HepG2 (cell line): ENCODE data around the gene EYA2. TPM values are rescaled to one million over a fixed set of nuclear protein-coding genes. Genes with fewer than 3 reads are reported as not detected.

Source experiments
- ATAC-seq: fragments of 200-7000 bp; cut with Tn5 transposase; 3 replicates; pipeline ENCODE4 v1.9.1; 2020; ENCODE audit warnings: mild to moderate bottlenecking, moderate library complexity
- BruUV-seq: library from RNA; stranded (reverse); fragments of 400-500 nt; replicated peaks from 2 replicates; lab custom pipeline; 2021; lab: Mats Ljungman, UMichigan
- CTCF ChIA-PET: fragments of 300-600 bp; formaldehyde crosslinking; extraction: SDS; loops from one replicate; lab custom pipeline; 2021; ENCODE audit warnings: low total read pairs, inconsistent platforms, low intra/inter-chr PET ratio; lab: Yijun Ruan, JAX
- POLR2A ChIA-PET: fragments of 350-600 bp; sonication (Branson Sonifier 250); formaldehyde crosslinking; loops from one replicate; lab custom pipeline; 2020; ENCODE audit warnings: antibody characterized with exemption, inconsistent platforms; lab: Yijun Ruan, JAX
- DNase-seq: peaks from one replicate; pipeline ENCODE4 v3.0.0-alpha.2; 2015; ENCODE audit warnings: low spot score
- FAIRE-seq: peaks from 3 replicates; lab custom pipeline; 2011; peaks lifted over from hg19 to GRCh38; lab: Jason Lieb, UNC
- H2AFZ ChIP-seq: one replicate; pipeline ENCODE4 v1.6.1; 2011; ENCODE audit warnings: low read length, inconsistent platforms
- H3K27ac ChIP-seq: fragments of 300-600 bp; 3 replicates; pipeline ENCODE4 v1.8.0; 2011; ENCODE audit warnings: mixed run types, mild to moderate bottlenecking, mixed read lengths, low read length, inconsistent platforms; ENCODE audit not compliant: insufficient read depth; ENCODE audit errors: extremely low read length
- H3K27me3 ChIP-seq, 2 experiments: fragments of 200-600 bp in 1 of 2; 2 replicates in 1 of 2; 3 replicates in 1 of 2; pipeline versions ENCODE4 v1.6.0 to v1.8.0; 2011; ENCODE audit warnings: low read length in 2 of 2, mild to moderate bottlenecking in 2 of 2, moderate library complexity in 2 of 2, inconsistent platforms in 1 of 2; ENCODE audit not compliant: insufficient read depth in 2 of 2, control insufficient read depth in 1 of 2
- H3K36me3 ChIP-seq, 2 experiments: fragments of 200-600 bp in 1 of 2; replicated peaks in 1 of 2; 2 replicates in 1 of 2; 3 replicates in 1 of 2; pipeline versions ENCODE4 v1.5.1 to v1.8.0; 2011; ENCODE audit warnings: low read length in 2 of 2, inconsistent platforms in 1 of 2; ENCODE audit not compliant: insufficient read depth in 2 of 2, control insufficient read depth in 1 of 2
- H3K4me1 ChIP-seq: 2 replicates; pipeline ENCODE4 v1.5.1; 2012; ENCODE audit warnings: low read length, inconsistent platforms; ENCODE audit not compliant: insufficient read depth
- H3K4me2 ChIP-seq: 2 replicates; pipeline ENCODE4 v1.6.0; 2011; ENCODE audit warnings: low read depth, low read length, inconsistent platforms
- H3K4me3 ChIP-seq, 3 experiments: fragments of 200-600 bp in 1 of 3; sonication (generic), shearing (Covaris generic) in 1 of 3; replicated peaks in 1 of 3; 2 replicates each; pipeline ENCODE4 v1.5.1; 2011 to 2016; ENCODE audit warnings: low read length in 3 of 3, inconsistent platforms in 2 of 3, low read depth in 2 of 3, mild to moderate bottlenecking in 2 of 3, control low read depth in 1 of 3, mixed read lengths in 1 of 3; ENCODE audit not compliant: insufficient read depth in 1 of 3
- H3K79me2 ChIP-seq: one replicate; pipeline ENCODE4 v1.6.1; 2011; ENCODE audit warnings: low read length, inconsistent platforms; ENCODE audit not compliant: insufficient read depth
- H3K9ac ChIP-seq: 2 replicates; pipeline ENCODE4 v1.6.0; 2011; ENCODE audit warnings: mild to moderate bottlenecking, low read depth, low read length, inconsistent platforms; ENCODE audit not compliant: insufficient read depth
- H3K9me3 ChIP-seq: 2 replicates; pipeline ENCODE4 v1.5.1; 2012; ENCODE audit warnings: mild to moderate bottlenecking, low read length
- H4K20me1 ChIP-seq: 2 replicates; pipeline ENCODE4 v1.6.0; 2011; ENCODE audit warnings: inconsistent platforms, mild to moderate bottlenecking, low read length, moderate library complexity; ENCODE audit not compliant: insufficient read depth
- NR2C2 ChIP-seq: sonication (generic); formaldehyde crosslinking; IDR thresholded peaks from 2 replicates; pipeline ENCODE4 v1.4.0; 2020; ENCODE audit warnings: missing genetic modification reagents, mild to moderate bottlenecking, moderate library complexity, borderline replicate concordance
- NR2F1 ChIP-seq, 2 experiments: fragments of 450-650 bp in 1 of 2; formaldehyde crosslinking in 1 of 2; IDR thresholded peaks; 2 replicates each; pipeline versions ENCODE4 v1.5.0 to v1.6.1; 2016 to 2020; ENCODE audit warnings: mild to moderate bottlenecking in 1 of 2, missing compliant biosample characterization in 1 of 2, missing genetic modification reagents in 1 of 2, moderate library complexity in 1 of 2
- PLRG1 ChIP-seq: fragments of 450-650 bp; conservative IDR thresholded peaks from 2 replicates; pipeline ENCODE4 v1.6.1; 2016
- POLR2AphosphoS5 ChIP-seq: IDR thresholded peaks from 2 replicates; pipeline ENCODE4 v1.6.1; 2012; ENCODE audit warnings: low read depth, low read length
- RBM39 ChIP-seq: fragments of 200-400 bp; formaldehyde crosslinking; IDR thresholded peaks from one replicate; pipeline ENCODE4 v1.6.1; 2018; ENCODE audit warnings: antibody characterized with exemption, mild to moderate bottlenecking, low read depth, low read length; ENCODE audit not compliant: poor library complexity, severe bottlenecking
- RXRA ChIP-seq: sonication (generic); formaldehyde crosslinking; IDR thresholded peaks from 2 replicates; pipeline ENCODE4 v1.5.1; 2020; ENCODE audit warnings: missing genetic modification reagents
- TCF7 ChIP-seq: sonication (generic); IDR thresholded peaks from 2 replicates; pipeline ENCODE4 v1.6.1; 2016; ENCODE audit warnings: antibody characterized with exemption, low read depth
- ZBTB21 ChIP-seq: sonication (generic); formaldehyde crosslinking; IDR thresholded peaks from 2 replicates; pipeline ENCODE4 v1.4.0; 2020; ENCODE audit warnings: missing genetic modification reagents
- ZBTB46 ChIP-seq: sonication (generic); formaldehyde crosslinking; IDR thresholded peaks from 2 replicates; pipeline ENCODE4 v1.4.0; 2020; ENCODE audit warnings: mild to moderate bottlenecking, missing genetic modification reagents, borderline replicate concordance
- ZC3H13 ChIP-seq: sonication (generic); formaldehyde crosslinking; IDR thresholded peaks from 2 replicates; pipeline ENCODE4 v1.8.1; 2023; ENCODE audit warnings: mild to moderate bottlenecking, missing genetic modification reagents, moderate library complexity
- ZMYM4 ChIP-seq: sonication (generic); formaldehyde crosslinking; IDR thresholded peaks from 2 replicates; pipeline ENCODE4 v1.8.1; 2023; ENCODE audit warnings: mild to moderate bottlenecking, missing genetic modification reagents
- ZNF296 ChIP-seq: sonication (generic); formaldehyde crosslinking; conservative IDR thresholded peaks from 2 replicates; pipeline ENCODE4 v1.5.0; 2020; ENCODE audit warnings: mild to moderate bottlenecking, missing genetic modification reagents
- ZNF460 ChIP-seq: sonication (generic); formaldehyde crosslinking; IDR thresholded peaks from 2 replicates; pipeline ENCODE4 v1.5.1; 2020; ENCODE audit warnings: missing genetic modification reagents, mild to moderate bottlenecking, borderline replicate concordance
- ZNF577 ChIP-seq: sonication (generic); formaldehyde crosslinking; IDR thresholded peaks from 2 replicates; pipeline ENCODE4 v1.4.0; 2020; ENCODE audit warnings: mild to moderate bottlenecking, low read depth, missing genetic modification reagents, borderline replicate concordance
- ZNF639 ChIP-seq: conservative IDR thresholded peaks from 2 replicates; pipeline ENCODE4 v1.6.1; 2018; ENCODE audit warnings: missing genetic modification reagents
- WGBS: methylation state at CpG from one replicate; pipeline ENCODE4 v1.1.6; 2017; ENCODE audit warnings: low lambda C conversion rate; 5-methylcytosine and 5-hydroxymethylcytosine counted together
- in situ Hi-C: cut with HindIII; loops from 2 replicates; pipeline ENCODE4 v1.10.0; 2017; ENCODE audit warnings: low pct_unique_long_range_greater_than_20kb; ENCODE audit not compliant: extremely low pct_ligation_motif_present
- intact Hi-C: fragments of 100-400 bp; cut with micrococcal nuclease; formaldehyde crosslinking; loops from one replicate; pipeline ENCODE4 v1.10.0; 2022; ENCODE audit not compliant: unreplicated experiment
- polyA plus RNA-seq, 8 experiments: library from polyadenylated mRNA; depleted of rRNA in 3 of 8; stranded (reverse) in 7 of 8; unstranded in 1 of 8; fragments of >200 nt; fragmentation: Illumina TruSeq in 4 of 8; extraction: Trizol in 4 of 8; gene quantifications; 2 replicates each; pipeline versions ENCODE4 v1.2.1 to v1.2.3, GENCODE V29; 2011 to 2016; ENCODE audit warnings: low read depth in 4 of 8, missing spikeins in 1 of 8, mixed read lengths in 1 of 8; ENCODE audit not compliant: insufficient read depth in 1 of 8
- total RNA-seq, 5 experiments: library from RNA; depleted of rRNA; stranded (reverse); fragments of >200 nt; fragmentation: Illumina TruSeq; extraction: Trizol; gene quantifications; 2 replicates each; pipeline ENCODE4 v1.2.3, GENCODE V29; 2016; ENCODE audit warnings: low read depth in 1 of 5

The EYA2 gene
- total and polyA plus RNA-seq, 2 of the 13 experiments (the other 11 are each of a cell fraction or from before 2014, with no cell fraction given) = not detected

- FAIRE-seq (no peak), DNase-seq (no peak), ATAC-seq (no peak)
- 3% methylated on average over 2 of the region's 2 CpGs for WGBS
- TF ChIP-seq NR2C2 (CRISPR knock-in tag) (no peak), TCF7 (no peak), ZNF460 (CRISPR knock-in tag) (no peak), ZNF577 (no peak)
- intact Hi-C loops (no loop called here), in situ Hi-C loops (no loop called here)
- H3K79me2 ChIP-seq = no peaks in the 10 kb centered on the region
- no peaks in the 10 kb centered on the region for H3K4me1 ChIP-seq
- no peak overlapping the region for H2AFZ ChIP-seq
- no TSS peak for BruUV-seq
- ChIA-PET CTCF (no interaction called here), POLR2A (no interaction called here)
- no peak overlapping the region for H3K9ac ChIP-seq
- H3K27me3 ChIP-seq = peaks cover 0 to 17% of the 10 kb centered on the region in 2 experiments; a peak in 1 of 5 replicates
- H3K9me3 ChIP-seq = no peaks in the 10 kb centered on the region
- no peak overlapping the region for H3K4me2 ChIP-seq
- no peaks in the 10 kb centered on the region for H3K36me3 ChIP-seq
- no peak overlapping the region for H3K27ac ChIP-seq
- no peak overlapping the region for H3K4me3 ChIP-seq
- H4K20me1 ChIP-seq = no peaks in the 10 kb centered on the region
These were observed 91.0 kb downstream of the EYA2 start for GRCh38 chr20:46985671-46986070.

GRCh38 chr20:46987001-46987400, 92.4 kb downstream of the EYA2 start:
- 8% methylated on average over 5 of the region's 5 CpGs for WGBS
- H3K27me3 ChIP-seq = peaks cover 0 to 17% of the 10 kb centered on the region in 2 experiments; a peak in 1 of 5 replicates
- BruUV-seq = no TSS peak
- DNase-seq = no peak
- CTCF ChIA-PET = no interaction called here
- no peak overlapping the region for H3K27ac ChIP-seq
- in situ Hi-C loops = no loop called here
- H3K79me2 ChIP-seq = no peaks in the 10 kb centered on the region
- H3K4me1 ChIP-seq = no peaks in the 10 kb centered on the region
- no peak overlapping the region for H3K9ac ChIP-seq
- POLR2A ChIA-PET = no interaction called here
- TF ChIP-seq RBM39 (no peak), ZNF639 (CRISPR knock-in tag) (no peak), POLR2AphosphoS5 (no peak), ZC3H13 (CRISPR knock-in tag) (no peak), ZBTB21 (CRISPR knock-in tag) (no peak), NR2F1 (CRISPR knock-in tag; IDR thresholded peaks at IDR 0.05) (no peak), RXRA (no peak), ZNF296 (no peak), ZBTB46 (no peak), PLRG1 (no peak), ZMYM4 (no peak)
- TF ChIP-seq, all 625 proteins: peak for 0
- Histone ChIP-seq H3K9me3 (no peaks in the 10 kb centered on the region), H4K20me1 (no peaks in the 10 kb centered on the region), H3K36me3 (no peaks in the 10 kb centered on the region), H3K4me3 (no peak overlapping the region), H3K4me2 (no peak overlapping the region), H2AFZ (no peak overlapping the region)
- intact Hi-C loops = no loop called here
- FAIRE-seq = no peak
- ATAC-seq = no peak
